Measurements from ENCODE around the gene LRCH1.
"Not testable (repeated sequence)": the region's sequence is repeated elsewhere in the genome, so short reads cannot be mapped to it uniquely, and the experiment has no call there.

Gene LRCH1

GRCh38 chr13:46552889-46553520 is at the start of gene LRCH1:
Gene LRCH1 (plus strand): TSS chr13:46553170. CDS start chr13:46553397, 227 bp downstream.
- DNase-seq (ENCODE audit: low read depth, low spot score): no peak

GRCh38 chr13:46504036-46504435 is 48.9 kb upstream of the LRCH1 start:
- DNase-seq (ENCODE audit: low read depth, low spot score): no peak

GRCh38 chr13:46507981-46508380 is 45.0 kb upstream of the LRCH1 start:
- DNase-seq (ENCODE audit: low read depth, low spot score): no peak

- no peak for DNase-seq (ENCODE audit: low read depth, low spot score)
Observed at GRCh38 chr13:46509981-46510380, 43.0 kb upstream of the LRCH1 start.

- no peak for DNase-seq (ENCODE audit: low read depth, low spot score)
Observed at GRCh38 chr13:46515803-46516202, 37.2 kb upstream of the LRCH1 start.

GRCh38 chr13:46516599-46517338 is 36.2 kb upstream of the LRCH1 start:
- DNase-seq (ENCODE audit: low read depth, low spot score): peak; percentile 50

GRCh38 chr13:46517748-46518147 is 35.2 kb upstream of the LRCH1 start:
- DNase-seq (ENCODE audit: low read depth, low spot score): not testable (repeated sequence)

- DNase-seq (ENCODE audit: low read depth, low spot score): no peak
Observed at GRCh38 chr13:46519182-46519581, 33.8 kb upstream of the LRCH1 start.

GRCh38 chr13:46520166-46520565 is 32.8 kb upstream of the LRCH1 start:
- no peak for DNase-seq (ENCODE audit: low read depth, low spot score)

GRCh38 chr13:46521486-46521885 is 31.5 kb upstream of the LRCH1 start:
- DNase-seq (ENCODE audit: low read depth, low spot score): no peak

- no peak for DNase-seq (ENCODE audit: low read depth, low spot score)
Observed at GRCh38 chr13:46521921-46522747, 30.8 kb upstream of the LRCH1 start.

- no peak for DNase-seq (ENCODE audit: low read depth, low spot score)
Observed at GRCh38 chr13:46522748-46523030, 30.3 kb upstream of the LRCH1 start.

GRCh38 chr13:46523972-46524752 is 28.8 kb upstream of the LRCH1 start:
- DNase-seq (ENCODE audit: low read depth, low spot score): no peak

GRCh38 chr13:46526100-46526735 is 26.8 kb upstream of the LRCH1 start:
- DNase-seq (ENCODE audit: low read depth, low spot score): no peak

- no peak for DNase-seq (ENCODE audit: low read depth, low spot score)
Observed at GRCh38 chr13:46526740-46527139, 26.2 kb upstream of the LRCH1 start.

GRCh38 chr13:46527237-46527636 is 25.7 kb upstream of the LRCH1 start:
- DNase-seq (ENCODE audit: low read depth, low spot score): no peak

- DNase-seq (ENCODE audit: low read depth, low spot score): no peak
Observed at GRCh38 chr13:46529216-46529919, 23.6 kb upstream of the LRCH1 start.

GRCh38 chr13:46530084-46530935 is 22.7 kb upstream of the LRCH1 start:
- DNase-seq (ENCODE audit: low read depth, low spot score): no peak

GRCh38 chr13:46531953-46532352 is 21.0 kb upstream of the LRCH1 start:
- DNase-seq (ENCODE audit: low read depth, low spot score): no peak

- no peak for DNase-seq (ENCODE audit: low read depth, low spot score)
Observed at GRCh38 chr13:46535002-46535401, 18.0 kb upstream of the LRCH1 start.
